C4-2B (cell line): Measurements from ENCODE around the gene RASA3.

Experiments used
- CTCF ChIP-seq: fragments of 450-650 bp; conservative IDR thresholded peaks from 2 replicates; pipeline ENCODE4 v1.5.1; 2017; ENCODE audit warnings: mild to moderate bottlenecking
- ZFX ChIP-seq: fragments of 450-650 bp; IDR thresholded peaks from 2 replicates; pipeline ENCODE4 v1.6.1; 2017

GRCh38 chr13:114099191-114099590 lies 33.2 kb downstream of the RASA3 start:
- TF ChIP-seq CTCF (no peak), ZFX (no peak)
